Right cardiac atrium (tissue), 5 donors: Measurements from ENCODE around the gene CST1. TPM values are rescaled to one million over a fixed set of nuclear protein-coding genes. Genes with fewer than 3 reads are reported as not detected.
"Not testable (repeated sequence)": the region's sequence is repeated elsewhere in the genome, so short reads cannot be mapped to it uniquely, and the experiment has no call there.

Experiments used
- ATAC-seq, 2 donors: fragments of 200-7000 bp; cut with Tn5 transposase; one replicate each; pipeline versions ENCODE4 v1.8.0 to v1.9.1; 2020; ENCODE audit warnings: moderate library complexity in 2 of 2, mild to moderate bottlenecking in 1 of 2
- DNase-seq, 3 donors: peaks; one replicate each; pipeline ENCODE4 v3.0.0-alpha.2; 2020
- H3K27ac ChIP-seq: one replicate; pipeline ENCODE4 v1.5.1; 2013; ENCODE audit warnings: mild to moderate bottlenecking, low read length, control low read depth, moderate library complexity
- H3K27me3 ChIP-seq: one replicate; pipeline ENCODE4 v1.6.1; 2013; ENCODE audit not compliant: control insufficient read depth, insufficient read depth
- H3K4me1 ChIP-seq: one replicate; pipeline ENCODE4 v1.6.1; 2013; ENCODE audit warnings: low read length; ENCODE audit not compliant: control insufficient read depth, insufficient read depth
- H3K4me3 ChIP-seq: one replicate; pipeline ENCODE4 v1.5.1; 2013; ENCODE audit warnings: low read length, control low read depth
- H3K9me3 ChIP-seq: one replicate; pipeline ENCODE4 v1.6.1; 2013; ENCODE audit warnings: low read length; ENCODE audit not compliant: control insufficient read depth
- WGBS: extraction: QIAGEN DNeasy Blood & Tissue Kit; methylation state at CpG from one replicate; pipeline ENCODE4 v1.1.7; 2013; 5-methylcytosine and 5-hydroxymethylcytosine counted together
- intact Hi-C, 4 donors: fragments of 100-400 bp; cut with DNase I; formaldehyde crosslinking; loops; one replicate each; pipeline versions ENCODE4 v1.11.0 to v1.14.0; 2022 to 2023
- polyA plus RNA-seq: library from polyadenylated mRNA; stranded (reverse); fragments of 200-250 nt; gene quantifications from one replicate; pipeline ENCODE4 v1.2.3, GENCODE V29; 2013
- total RNA-seq, 4 donors: library from RNA; stranded (reverse); fragmentation: NEBNext Ultra II Directional; extraction: Animal tissue kit (Norgen Biotek cat#: 25700); gene quantifications; one replicate each; pipeline ENCODE4 v1.2.1, GENCODE V29; 2021
- donor health status: healthy with polysubstance abuse.
- donor health status: DM: no; HTN: yes; CAD: no.
- donor health status: DM: no; HTN: no; CAD: no.
- donor health status: DM: no; HTN: yes; CAD: no; lungs with severe emphysema.
- donor health status: DM: yes; HTN: yes; CAD: no.

CST1 gene
- total and polyA plus RNA-seq, 5 donors, result not detected

- intact Hi-C loops, result no loop called here
- WGBS, result 73% methylated on average over 4 of the region's 4 CpGs
- no peak overlapping the region for H3K4me3 ChIP-seq
Observed at GRCh38 chr20:23754731-23755130, 4.0 kb upstream of the CST1 start.

GRCh38 chr20:23753589-23753988, 2.9 kb upstream of the CST1 start:
- WGBS, result 86% methylated on average over 2 of the region's 2 CpGs
- intact Hi-C loops, result no loop called here

More at GRCh38 chr20:23754731-23755130, 4.0 kb upstream of the CST1 start:
- Histone ChIP-seq H3K9me3 (no peaks in the 10 kb centered on the region), H3K4me1 (peaks cover 3% of the 10 kb centered on the region), H3K27ac (no peak overlapping the region), H3K27me3 (no peaks in the 10 kb centered on the region)
- ATAC-seq (no peak), DNase-seq (no peak)

GRCh38 chr20:23753194-23753548, 2.4 kb upstream of the CST1 start:
- H3K9me3 ChIP-seq, result no peaks in the 10 kb centered on the region
- no peak overlapping the region for H3K4me3 ChIP-seq
- no peak overlapping the region for H3K27ac ChIP-seq
- H3K4me1 ChIP-seq, result peaks cover 3% of the 10 kb centered on the region
- no peaks in the 10 kb centered on the region for H3K27me3 ChIP-seq
- ATAC-seq, result no peak
- WGBS, result 99% methylated on average over 3 of the region's 3 CpGs
- intact Hi-C loops, result no loop called here
- no peak for DNase-seq

More at GRCh38 chr20:23753589-23753988, 2.9 kb upstream of the CST1 start:
- Histone ChIP-seq H3K27ac (no peak overlapping the region), H3K9me3 (no peaks in the 10 kb centered on the region), H3K4me1 (peaks cover 3% of the 10 kb centered on the region), H3K27me3 (no peaks in the 10 kb centered on the region), H3K4me3 (no peak overlapping the region)
- DNase-seq, result no peak
- ATAC-seq, result no peak

- H3K9me3 ChIP-seq, result no peaks in the 10 kb centered on the region
- peaks cover 3% of the 10 kb centered on the region for H3K4me1 ChIP-seq
- 85% methylated on average over 11 of the region's 11 CpGs for WGBS
- H3K27me3 ChIP-seq, result no peaks in the 10 kb centered on the region
- no peak for DNase-seq
- intact Hi-C loops, result no loop called here
- no peak for ATAC-seq
- no peak overlapping the region for H3K4me3 ChIP-seq
- no peak overlapping the region for H3K27ac ChIP-seq
Observed at GRCh38 chr20:23752481-23753193, 1.9 kb upstream of the CST1 start.

GRCh38 chr20:23752019-23752418, 1.3 kb upstream of the CST1 start:
- Histone ChIP-seq H3K27ac (no peak overlapping the region), H3K4me3 (no peak overlapping the region), H3K27me3 (no peaks in the 10 kb centered on the region), H3K9me3 (no peaks in the 10 kb centered on the region), H3K4me1 (peaks cover 3% of the 10 kb centered on the region)
- DNase-seq, result no peak
- 77% methylated on average over 4 of the region's 4 CpGs for WGBS
- no peak for ATAC-seq
- intact Hi-C loops, result no loop called here

GRCh38 chr20:23749746-23750145, 989 bp downstream of the CST1 start:
- DNase-seq (no peak), ATAC-seq (no peak)
- Histone ChIP-seq H3K9me3 (no peaks in the 10 kb centered on the region), H3K27ac (no peak overlapping the region), H3K27me3 (no peaks in the 10 kb centered on the region), H3K4me3 (no peak overlapping the region), H3K4me1 (no peaks in the 10 kb centered on the region)
- WGBS, result 68% methylated on average over 5 of the region's 5 CpGs
- intact Hi-C loops, result no loop called here

- 87% methylated on average over 10 of the region's 10 CpGs for WGBS
- H3K27me3 ChIP-seq, DNase-seq, H3K9me3 ChIP-seq, intact Hi-C loops, H3K27ac ChIP-seq, H3K4me1 ChIP-seq, H3K4me3 ChIP-seq, ATAC-seq: not testable (repeated sequence)
Observed at GRCh38 chr20:23748975-23749374, 1.8 kb downstream of the CST1 start.

- ATAC-seq, H3K9me3 ChIP-seq, H3K27ac ChIP-seq, DNase-seq, H3K4me3 ChIP-seq, H3K27me3 ChIP-seq, intact Hi-C loops, H3K4me1 ChIP-seq: not testable (repeated sequence)
- 71% methylated on average over 7 of the region's 7 CpGs for WGBS
Observed at GRCh38 chr20:23747551-23747950, 3.2 kb downstream of the CST1 start.

GRCh38 chr20:23747092-23747491, 3.6 kb downstream of the CST1 start:
- intact Hi-C loops, ATAC-seq, DNase-seq, H3K4me3 ChIP-seq, H3K4me1 ChIP-seq, H3K27me3 ChIP-seq, H3K9me3 ChIP-seq, H3K27ac ChIP-seq: not testable (repeated sequence)
- WGBS, result 79% methylated on average over 4 of the region's 4 CpGs

- 70% methylated on average over 6 of the region's 6 CpGs for WGBS
- no peak for DNase-seq
- ATAC-seq, result no peak
- Histone ChIP-seq H3K27me3 (no peaks in the 10 kb centered on the region), H3K4me3 (no peak overlapping the region), H3K27ac (no peak overlapping the region), H3K4me1 (no peaks in the 10 kb centered on the region), H3K9me3 (no peaks in the 10 kb centered on the region)
- intact Hi-C loops, result no loop called here
Observed at GRCh38 chr20:23746321-23746720, 4.4 kb downstream of the CST1 start.

GRCh38 chr20:23745247-23745646, 5.5 kb downstream of the CST1 start:
- intact Hi-C loops, result no loop called here
- no peaks in the 10 kb centered on the region for H3K27me3 ChIP-seq
- 94% methylated on average over 2 of the region's 2 CpGs for WGBS
- H3K9me3 ChIP-seq, result no peaks in the 10 kb centered on the region
- DNase-seq (no peak), ATAC-seq (no peak)
- no peak overlapping the region for H3K27ac ChIP-seq
- H3K4me3 ChIP-seq, result no peak overlapping the region
- H3K4me1 ChIP-seq, result no peaks in the 10 kb centered on the region

GRCh38 chr20:23744817-23745216, 5.9 kb downstream of the CST1 start:
- Histone ChIP-seq H3K27ac (no peak overlapping the region), H3K27me3 (no peaks in the 10 kb centered on the region), H3K4me3 (no peak overlapping the region), H3K9me3 (no peaks in the 10 kb centered on the region), H3K4me1 (no peaks in the 10 kb centered on the region)
- ATAC-seq (no peak), DNase-seq (no peak)
- intact Hi-C loops, result no loop called here
- 38% methylated on average over 1 of the region's 1 CpG for WGBS
